ENCODE data around the gene CYP24A1. TPM values are rescaled to one million over a fixed set of nuclear protein-coding genes. Genes with fewer than 3 reads are reported as not detected.

CYP24A1 gene
- total and polyA plus RNA-seq, 2 of the 13 experiments (the other 11 are each of a cell fraction or from before 2014, with no cell fraction given): 9.4 to 32.7 TPM

DNA sequence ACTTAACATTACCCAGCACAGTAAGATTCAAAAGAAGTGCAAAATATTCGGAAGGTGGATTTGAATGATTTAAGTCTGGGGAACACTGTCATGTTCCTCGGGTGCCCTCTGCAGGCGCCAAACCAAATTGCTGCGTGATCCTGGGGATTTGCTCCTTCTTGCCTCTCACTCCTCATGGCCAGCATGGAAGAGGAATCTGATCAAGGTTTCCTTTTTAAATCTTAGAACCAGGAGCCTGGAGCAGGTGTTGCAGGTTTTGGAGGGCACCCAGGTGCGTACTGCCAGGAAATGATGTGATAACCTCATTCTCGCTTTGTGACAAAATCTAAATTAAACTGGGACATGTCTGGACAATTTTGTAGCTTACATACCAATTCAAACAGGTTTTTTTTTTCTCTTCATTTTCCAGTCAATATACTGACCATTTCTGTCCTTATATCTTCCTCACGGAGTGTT, 26.0 kb upstream of the CYP24A1 start (continued):
- TF ChIP-seq IKZF4 (CRISPR knock-in tag; IDR thresholded peaks at IDR 0.05; ENCODE audit: borderline replicate concordance, low read depth, not compliant biosample characterization) (no peak), ZNF629 (CRISPR knock-in tag; conservative IDR thresholded peaks at IDR 0.05) (0 out of 2 replicates have a peak, but pooled peaks have one; percentile 5), HHEX (CRISPR knock-in tag; IDR thresholded peaks at IDR 0.05) (no peak), TMF1 (CRISPR knock-in tag; IDR thresholded peaks at IDR 0.05; ENCODE audit: low read depth) (no peak), ZNF33B (CRISPR knock-in tag; IDR thresholded peaks at IDR 0.05) (no peak), NCOR1 (IDR thresholded peaks at IDR 0.05; ENCODE audit: borderline replicate concordance, low read length) (no peak), ZNF256 (CRISPR knock-in tag; conservative IDR thresholded peaks at IDR 0.05) (no peak), ZNF432 (CRISPR knock-in tag; IDR thresholded peaks at IDR 0.05; ENCODE audit: borderline replicate concordance) (no peak), TCF7L2 (IDR thresholded peaks at IDR 0.05; ENCODE audit: low read depth, low read length) (no peak), ZNF782 (CRISPR knock-in tag; IDR thresholded peaks at IDR 0.05; ENCODE audit: borderline replicate concordance) (no peak), ZFP37 (CRISPR knock-in tag; IDR thresholded peaks at IDR 0.05; ENCODE audit: borderline replicate concordance) (no peak), RFX3 (CRISPR knock-in tag; IDR thresholded peaks at IDR 0.05) (no peak), RBM39 (IDR thresholded peaks at IDR 0.05; ENCODE audit: low read depth, low read length, poor library complexity, severe bottlenecking) (no peak), GATA4 (IDR thresholded peaks at IDR 0.05; ENCODE audit: borderline replicate concordance, low read depth) (no peak), NFYC (CRISPR knock-in tag; IDR thresholded peaks at IDR 0.05) (no peak), ZBTB38 (CRISPR knock-in tag; IDR thresholded peaks at IDR 0.05) (no peak), ZNF772 (CRISPR knock-in tag; IDR thresholded peaks at IDR 0.05) (no peak), BHLHE40 (IDR thresholded peaks at IDR 0.05; ENCODE audit: low read length) (no peak), YEATS2 (CRISPR knock-in tag; IDR thresholded peaks at IDR 0.05; ENCODE audit: borderline replicate concordance) (no peak), TBP (CRISPR knock-in tag; IDR thresholded peaks at IDR 0.05) (no peak), ZNF790 (CRISPR knock-in tag; IDR thresholded peaks at IDR 0.05; ENCODE audit: borderline replicate concordance) (no peak), MZF1 (CRISPR knock-in tag; IDR thresholded peaks at IDR 0.05; ENCODE audit: borderline replicate concordance) (no peak)
- TF ChIP-seq, protein P1, sequence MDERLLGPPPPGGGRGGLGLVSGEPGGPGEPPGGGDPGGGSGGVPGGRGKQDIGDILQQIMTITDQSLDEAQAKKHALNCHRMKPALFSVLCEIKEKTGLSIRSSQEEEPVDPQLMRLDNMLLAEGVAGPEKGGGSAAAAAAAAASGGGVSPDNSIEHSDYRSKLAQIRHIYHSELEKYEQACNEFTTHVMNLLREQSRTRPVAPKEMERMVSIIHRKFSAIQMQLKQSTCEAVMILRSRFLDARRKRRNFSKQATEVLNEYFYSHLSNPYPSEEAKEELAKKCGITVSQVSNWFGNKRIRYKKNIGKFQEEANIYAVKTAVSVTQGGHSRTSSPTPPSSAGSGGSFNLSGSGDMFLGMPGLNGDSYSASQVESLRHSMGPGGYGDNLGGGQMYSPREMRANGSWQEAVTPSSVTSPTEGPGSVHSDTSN (CRISPR knock-in tag; IDR thresholded peaks at IDR 0.05): no peak
- TF ChIP-seq, protein P2, sequence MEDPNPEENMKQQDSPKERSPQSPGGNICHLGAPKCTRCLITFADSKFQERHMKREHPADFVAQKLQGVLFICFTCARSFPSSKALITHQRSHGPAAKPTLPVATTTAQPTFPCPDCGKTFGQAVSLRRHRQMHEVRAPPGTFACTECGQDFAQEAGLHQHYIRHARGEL (CRISPR knock-in tag; IDR thresholded peaks at IDR 0.05): no peak
- TF ChIP-seq, protein P3, sequence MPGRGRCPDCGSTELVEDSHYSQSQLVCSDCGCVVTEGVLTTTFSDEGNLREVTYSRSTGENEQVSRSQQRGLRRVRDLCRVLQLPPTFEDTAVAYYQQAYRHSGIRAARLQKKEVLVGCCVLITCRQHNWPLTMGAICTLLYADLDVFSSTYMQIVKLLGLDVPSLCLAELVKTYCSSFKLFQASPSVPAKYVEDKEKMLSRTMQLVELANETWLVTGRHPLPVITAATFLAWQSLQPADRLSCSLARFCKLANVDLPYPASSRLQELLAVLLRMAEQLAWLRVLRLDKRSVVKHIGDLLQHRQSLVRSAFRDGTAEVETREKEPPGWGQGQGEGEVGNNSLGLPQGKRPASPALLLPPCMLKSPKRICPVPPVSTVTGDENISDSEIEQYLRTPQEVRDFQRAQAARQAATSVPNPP (CRISPR knock-in tag; IDR thresholded peaks at IDR 0.05): no peak
- TF ChIP-seq, protein P4, sequence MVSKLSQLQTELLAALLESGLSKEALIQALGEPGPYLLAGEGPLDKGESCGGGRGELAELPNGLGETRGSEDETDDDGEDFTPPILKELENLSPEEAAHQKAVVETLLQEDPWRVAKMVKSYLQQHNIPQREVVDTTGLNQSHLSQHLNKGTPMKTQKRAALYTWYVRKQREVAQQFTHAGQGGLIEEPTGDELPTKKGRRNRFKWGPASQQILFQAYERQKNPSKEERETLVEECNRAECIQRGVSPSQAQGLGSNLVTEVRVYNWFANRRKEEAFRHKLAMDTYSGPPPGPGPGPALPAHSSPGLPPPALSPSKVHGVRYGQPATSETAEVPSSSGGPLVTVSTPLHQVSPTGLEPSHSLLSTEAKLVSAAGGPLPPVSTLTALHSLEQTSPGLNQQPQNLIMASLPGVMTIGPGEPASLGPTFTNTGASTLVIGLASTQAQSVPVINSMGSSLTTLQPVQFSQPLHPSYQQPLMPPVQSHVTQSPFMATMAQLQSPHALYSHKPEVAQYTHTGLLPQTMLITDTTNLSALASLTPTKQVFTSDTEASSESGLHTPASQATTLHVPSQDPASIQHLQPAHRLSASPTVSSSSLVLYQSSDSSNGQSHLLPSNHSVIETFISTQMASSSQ (IDR thresholded peaks at IDR 0.05; ENCODE audit: low read depth): no peak
- TF ChIP-seq, protein P4 (CRISPR knock-in tag; IDR thresholded peaks at IDR 0.05; ENCODE audit: borderline replicate concordance): no peak
